ENCODE results near the gene C19orf53.

DNA sequence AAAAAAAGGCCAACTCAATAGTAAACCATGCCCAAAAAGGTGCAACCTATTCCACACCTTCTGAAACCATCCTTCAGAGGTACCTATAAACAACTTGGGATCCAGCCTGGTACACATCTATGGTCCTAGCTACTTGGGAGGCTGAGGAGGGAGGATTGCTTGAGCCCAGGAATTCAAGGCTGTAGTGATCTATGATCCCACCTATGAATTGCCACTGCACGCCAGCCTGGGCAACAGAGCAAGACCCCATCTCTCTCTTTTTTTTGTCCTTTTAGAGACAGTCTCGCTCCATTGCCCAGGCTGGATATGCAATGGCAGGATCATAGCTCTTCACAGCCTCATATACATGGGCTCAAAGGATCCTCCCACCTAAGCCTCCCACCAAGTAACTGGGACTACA, 47.0 kb downstream of the C19orf53 start:
- TF ChIP-seq POLR2A (IDR thresholded peaks at IDR 0.05; ENCODE audit: borderline replicate concordance, extremely low read depth, insufficient read depth, insufficient read length) (no peak), EZH2 (IDR thresholded peaks at IDR 0.05) (no peak), POLR2AphosphoS5 (IDR thresholded peaks at IDR 0.05; ENCODE audit: low read depth, low read length) (no peak)

Measured in HCT116 (cell line).